Neural cell (in vitro differentiated cells): ENCODE results near the gene ITGB4. TPM values are rescaled to one million over a fixed set of nuclear protein-coding genes. Genes with fewer than 3 reads are reported as not detected.

Experiments
- H2AFZ ChIP-seq: fragments of 200-600, 300-800 bp; sonication (generic), shearing (Covaris generic); 2 replicates; pipeline ENCODE4 v1.6.0; 2014; ENCODE audit warnings: low read depth, mild to moderate bottlenecking, antibody characterized with exemption, low read length, moderate library complexity
- H3F3A ChIP-seq: fragments of 200-600 bp; shearing (Covaris generic); 2 replicates; pipeline ENCODE4 v1.6.1; 2016; ENCODE audit warnings: mild to moderate bottlenecking, moderate library complexity, mixed read lengths, antibody characterized with exemption, low read length; ENCODE audit not compliant: insufficient read depth, poor library complexity, severe bottlenecking
- H3K27ac ChIP-seq: fragments of 200-600, 300-800 bp; sonication (generic), shearing (Covaris generic); 2 replicates; pipeline ENCODE4 v1.5.1; 2014; ENCODE audit warnings: mild to moderate bottlenecking, low read length, moderate library complexity
- H3K27me3 ChIP-seq: fragments of 300-800, 200-600 bp; sonication (generic), shearing (Covaris generic); 2 replicates; pipeline ENCODE4 v1.6.0; 2014; ENCODE audit warnings: mild to moderate bottlenecking, low read depth, low read length, moderate library complexity; ENCODE audit not compliant: insufficient read depth
- H3K36me3 ChIP-seq: fragments of 300-800, 200-600 bp; sonication (generic), shearing (Covaris generic); 2 replicates; pipeline ENCODE4 v1.5.1; 2014; ENCODE audit warnings: mild to moderate bottlenecking, antibody characterized with exemption, low read length, moderate library complexity; ENCODE audit not compliant: insufficient read depth
- H3K4me2 ChIP-seq: fragments of 300-800, 200-600 bp; sonication (generic), shearing (Covaris generic); 2 replicates; pipeline ENCODE4 v1.6.0; 2014; ENCODE audit warnings: mild to moderate bottlenecking, low read length
- H3K4me3 ChIP-seq: fragments of 300-800, 200-600 bp; sonication (generic), shearing (Covaris generic); 2 replicates; pipeline ENCODE4 v1.5.1; 2014; ENCODE audit warnings: mild to moderate bottlenecking, low read length, moderate library complexity
- H3K79me2 ChIP-seq: fragments of 200-600 bp; shearing (Covaris generic); replicated peaks from 2 replicates; pipeline ENCODE4 v1.6.0; 2014; ENCODE audit warnings: mild to moderate bottlenecking, low read length, moderate library complexity; ENCODE audit not compliant: insufficient read depth
- H3K9ac ChIP-seq: fragments of 300-800, 200-600 bp; sonication (generic), shearing (Covaris generic); 2 replicates; pipeline ENCODE4 v1.6.1; 2016; ENCODE audit warnings: mild to moderate bottlenecking, low read length, mixed read lengths
- H3K9me2 ChIP-seq: fragments of 200-600 bp; shearing (Covaris generic); 2 replicates; pipeline ENCODE4 v1.6.1; 2016; ENCODE audit warnings: mild to moderate bottlenecking, low read length, mixed read lengths; ENCODE audit not compliant: insufficient read depth
- H3K9me3 ChIP-seq: fragments of 200-600, 300-800 bp; sonication (generic), shearing (Covaris generic); 2 replicates; pipeline ENCODE4 v1.6.1; 2016; ENCODE audit warnings: mild to moderate bottlenecking, mixed run types, low read length, moderate library complexity, mixed read lengths
- H4K20me1 ChIP-seq: fragments of 200-600 bp; shearing (Covaris generic); 2 replicates; pipeline ENCODE4 v1.6.1; 2016; ENCODE audit warnings: mild to moderate bottlenecking, mixed run types; ENCODE audit not compliant: insufficient read depth
- EP300 ChIP-seq: fragments of 450-650 bp; conservative IDR thresholded peaks from 2 replicates; pipeline ENCODE4 v1.6.1; 2014; ENCODE audit warnings: antibody characterized with exemption, mild to moderate bottlenecking, moderate library complexity; ENCODE audit not compliant: poor library complexity, severe bottlenecking
- EZH2 ChIP-seq: fragments of 200-600, 300-800 bp; shearing (Covaris generic), sonication (generic); IDR thresholded peaks from 2 replicates; pipeline ENCODE4 v1.6.1; 2014; ENCODE audit warnings: antibody characterized with exemption, low read length, borderline replicate concordance, mild to moderate bottlenecking; ENCODE audit not compliant: insufficient read depth, poor library complexity, severe bottlenecking
- MXI1 ChIP-seq: fragments of 450-650 bp; conservative IDR thresholded peaks from 2 replicates; pipeline ENCODE4 v1.6.1; 2014; ENCODE audit warnings: antibody characterized with exemption, mild to moderate bottlenecking; ENCODE audit not compliant: poor library complexity, severe bottlenecking
- POLR2AphosphoS5 ChIP-seq: IDR thresholded peaks from 2 replicates; pipeline ENCODE4 v1.6.1; 2012
- RAD21 ChIP-seq: fragments of 450-650 bp; conservative IDR thresholded peaks from 2 replicates; pipeline ENCODE4 v1.6.1; 2014; ENCODE audit warnings: antibody characterized with exemption, mild to moderate bottlenecking, moderate library complexity
- SMC3 ChIP-seq: fragments of 450-650 bp; conservative IDR thresholded peaks from 2 replicates; pipeline ENCODE4 v1.6.1; 2014; ENCODE audit warnings: antibody characterized with exemption, mild to moderate bottlenecking, moderate library complexity; ENCODE audit not compliant: poor library complexity
- TAF1 ChIP-seq: IDR thresholded peaks from 2 replicates; pipeline ENCODE4 v1.6.1; 2012; ENCODE audit warnings: low read depth
- polyA plus RNA-seq: library from polyadenylated mRNA; depleted of rRNA; stranded (reverse); fragments of >200 nt; gene quantifications from 2 replicates; pipeline ENCODE4 v1.2.3, GENCODE V29; 2014
- TF ChIP-seq, protein P1 (sequence below): fragments of 450-650 bp; IDR thresholded peaks from 2 replicates; pipeline ENCODE4 v1.5.1; 2014; ENCODE audit warnings: antibody characterized with exemption, mild to moderate bottlenecking, moderate library complexity; ENCODE audit not compliant: poor library complexity, severe bottlenecking
- TF ChIP-seq, protein P2 (sequence below): IDR thresholded peaks from 2 replicates; pipeline ENCODE4 v1.6.1; 2012; ENCODE audit warnings: borderline replicate concordance

The ITGB4 gene
- polyA plus RNA-seq, 1 donor from 2014 or later: not detected

DNA sequence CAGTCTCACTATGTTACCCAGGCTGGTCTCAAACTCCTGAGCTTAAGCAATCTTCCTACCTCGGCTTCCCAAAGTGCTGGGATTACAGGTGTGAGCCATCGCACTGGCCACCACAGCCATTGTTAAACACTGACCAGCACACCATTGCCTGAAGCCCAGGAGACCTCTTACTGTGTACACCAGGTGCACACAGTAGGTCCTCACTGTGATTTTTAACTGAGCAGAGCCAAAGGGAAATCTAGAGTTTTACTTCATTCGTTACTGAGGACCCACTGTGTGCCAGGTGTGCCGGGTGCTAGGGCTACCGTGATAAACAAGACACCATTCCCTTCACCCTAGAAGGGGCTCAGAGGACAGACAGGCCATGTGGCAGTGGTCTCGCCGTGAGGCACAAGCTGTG is 4.2 kb downstream of the ITGB4 start:
- H3K9me3 ChIP-seq: no peaks in the 10 kb centered on the region
- H3K4me2 ChIP-seq: no peak overlapping the region
- no peak overlapping the region for H3K4me3 ChIP-seq
- no peak overlapping the region for H3K9ac ChIP-seq
- peaks cover 17% of the 10 kb centered on the region for H3K27me3 ChIP-seq
- no peaks in the 10 kb centered on the region for H4K20me1 ChIP-seq
- H3K79me2 ChIP-seq: no peaks in the 10 kb centered on the region
- TF ChIP-seq, protein P1, sequence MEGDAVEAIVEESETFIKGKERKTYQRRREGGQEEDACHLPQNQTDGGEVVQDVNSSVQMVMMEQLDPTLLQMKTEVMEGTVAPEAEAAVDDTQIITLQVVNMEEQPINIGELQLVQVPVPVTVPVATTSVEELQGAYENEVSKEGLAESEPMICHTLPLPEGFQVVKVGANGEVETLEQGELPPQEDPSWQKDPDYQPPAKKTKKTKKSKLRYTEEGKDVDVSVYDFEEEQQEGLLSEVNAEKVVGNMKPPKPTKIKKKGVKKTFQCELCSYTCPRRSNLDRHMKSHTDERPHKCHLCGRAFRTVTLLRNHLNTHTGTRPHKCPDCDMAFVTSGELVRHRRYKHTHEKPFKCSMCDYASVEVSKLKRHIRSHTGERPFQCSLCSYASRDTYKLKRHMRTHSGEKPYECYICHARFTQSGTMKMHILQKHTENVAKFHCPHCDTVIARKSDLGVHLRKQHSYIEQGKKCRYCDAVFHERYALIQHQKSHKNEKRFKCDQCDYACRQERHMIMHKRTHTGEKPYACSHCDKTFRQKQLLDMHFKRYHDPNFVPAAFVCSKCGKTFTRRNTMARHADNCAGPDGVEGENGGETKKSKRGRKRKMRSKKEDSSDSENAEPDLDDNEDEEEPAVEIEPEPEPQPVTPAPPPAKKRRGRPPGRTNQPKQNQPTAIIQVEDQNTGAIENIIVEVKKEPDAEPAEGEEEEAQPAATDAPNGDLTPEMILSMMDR: no peak
- TF ChIP-seq MXI1 (no peak), EZH2 (no peak)
- H3F3A ChIP-seq: no peaks in the 10 kb centered on the region
- H2AFZ ChIP-seq: no peak overlapping the region
- no peaks in the 10 kb centered on the region for H3K9me2 ChIP-seq
- H3K36me3 ChIP-seq: no peaks in the 10 kb centered on the region
- no peak overlapping the region for H3K27ac ChIP-seq

DNA sequence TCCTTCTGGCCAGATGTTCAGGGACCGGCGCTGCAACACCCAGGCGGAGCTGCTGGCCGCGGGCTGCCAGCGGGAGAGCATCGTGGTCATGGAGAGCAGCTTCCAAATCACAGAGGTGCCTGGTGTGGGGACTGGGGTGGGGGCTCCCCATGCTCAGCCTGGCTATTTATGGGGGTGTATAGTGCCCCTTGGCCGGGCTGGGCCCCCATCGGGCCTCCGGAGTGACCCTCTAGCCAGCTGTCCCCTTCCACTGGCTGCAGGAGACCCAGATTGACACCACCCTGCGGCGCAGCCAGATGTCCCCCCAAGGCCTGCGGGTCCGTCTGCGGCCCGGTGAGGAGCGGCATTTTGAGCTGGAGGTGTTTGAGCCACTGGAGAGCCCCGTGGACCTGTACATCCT is 6.1 kb downstream of the ITGB4 start:
- Histone ChIP-seq H4K20me1 (no peaks in the 10 kb centered on the region), H3K9me3 (no peaks in the 10 kb centered on the region), H3K9me2 (no peaks in the 10 kb centered on the region), H3K9ac (no peak overlapping the region), H3K27ac (no peak overlapping the region), H3K36me3 (no peaks in the 10 kb centered on the region), H3K4me2 (no peak overlapping the region), H3K27me3 (peaks cover under 1% of the 10 kb centered on the region), H3K4me3 (no peak overlapping the region), H3F3A (no peaks in the 10 kb centered on the region), H2AFZ (no peak overlapping the region), H3K79me2 (no peaks in the 10 kb centered on the region)
- TF ChIP-seq, protein P2, sequence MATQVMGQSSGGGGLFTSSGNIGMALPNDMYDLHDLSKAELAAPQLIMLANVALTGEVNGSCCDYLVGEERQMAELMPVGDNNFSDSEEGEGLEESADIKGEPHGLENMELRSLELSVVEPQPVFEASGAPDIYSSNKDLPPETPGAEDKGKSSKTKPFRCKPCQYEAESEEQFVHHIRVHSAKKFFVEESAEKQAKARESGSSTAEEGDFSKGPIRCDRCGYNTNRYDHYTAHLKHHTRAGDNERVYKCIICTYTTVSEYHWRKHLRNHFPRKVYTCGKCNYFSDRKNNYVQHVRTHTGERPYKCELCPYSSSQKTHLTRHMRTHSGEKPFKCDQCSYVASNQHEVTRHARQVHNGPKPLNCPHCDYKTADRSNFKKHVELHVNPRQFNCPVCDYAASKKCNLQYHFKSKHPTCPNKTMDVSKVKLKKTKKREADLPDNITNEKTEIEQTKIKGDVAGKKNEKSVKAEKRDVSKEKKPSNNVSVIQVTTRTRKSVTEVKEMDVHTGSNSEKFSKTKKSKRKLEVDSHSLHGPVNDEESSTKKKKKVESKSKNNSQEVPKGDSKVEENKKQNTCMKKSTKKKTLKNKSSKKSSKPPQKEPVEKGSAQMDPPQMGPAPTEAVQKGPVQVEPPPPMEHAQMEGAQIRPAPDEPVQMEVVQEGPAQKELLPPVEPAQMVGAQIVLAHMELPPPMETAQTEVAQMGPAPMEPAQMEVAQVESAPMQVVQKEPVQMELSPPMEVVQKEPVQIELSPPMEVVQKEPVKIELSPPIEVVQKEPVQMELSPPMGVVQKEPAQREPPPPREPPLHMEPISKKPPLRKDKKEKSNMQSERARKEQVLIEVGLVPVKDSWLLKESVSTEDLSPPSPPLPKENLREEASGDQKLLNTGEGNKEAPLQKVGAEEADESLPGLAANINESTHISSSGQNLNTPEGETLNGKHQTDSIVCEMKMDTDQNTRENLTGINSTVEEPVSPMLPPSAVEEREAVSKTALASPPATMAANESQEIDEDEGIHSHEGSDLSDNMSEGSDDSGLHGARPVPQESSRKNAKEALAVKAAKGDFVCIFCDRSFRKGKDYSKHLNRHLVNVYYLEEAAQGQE: no peak
- TF ChIP-seq TAF1 (no peak), POLR2AphosphoS5 (no peak), RAD21 (no peak), SMC3 (no peak), EP300 (no peak), EZH2 (no peak)

DNA sequence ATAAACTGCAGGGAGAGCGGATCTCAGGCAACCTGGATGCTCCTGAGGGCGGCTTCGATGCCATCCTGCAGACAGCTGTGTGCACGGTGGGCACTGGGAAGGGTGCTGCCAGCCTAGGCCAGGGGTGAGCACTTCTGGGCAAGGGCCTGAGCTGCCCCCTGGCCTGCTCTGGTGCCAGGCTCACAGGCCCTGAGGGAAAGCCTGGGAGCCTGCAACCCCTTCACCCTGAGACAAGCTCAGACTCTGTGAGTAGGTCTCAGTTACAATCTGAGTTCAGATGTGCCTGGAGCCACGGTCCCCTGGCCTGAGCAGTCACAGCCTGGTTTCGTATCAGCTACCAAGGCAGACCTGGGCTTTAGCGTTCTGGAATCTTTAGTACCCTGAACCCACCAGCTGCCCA is 8.1 kb downstream of the ITGB4 start:
- Histone ChIP-seq H3K4me2 (no peak overlapping the region), H3K9me3 (no peaks in the 10 kb centered on the region), H3K27me3 (no peaks in the 10 kb centered on the region), H3K36me3 (no peaks in the 10 kb centered on the region), H3K9ac (no peak overlapping the region), H3K27ac (no peak overlapping the region), H3K79me2 (no peaks in the 10 kb centered on the region), H3F3A (no peaks in the 10 kb centered on the region), H3K4me3 (no peak overlapping the region), H3K9me2 (no peaks in the 10 kb centered on the region), H2AFZ (no peak overlapping the region), H4K20me1 (no peaks in the 10 kb centered on the region)
- TF ChIP-seq, protein P2: no peak
- TF ChIP-seq POLR2AphosphoS5: no peak
- no peak for TF ChIP-seq TAF1
- TF ChIP-seq, protein P1: no peak
- TF ChIP-seq RAD21: no peak
